Measurements from ENCODE around the gene LRRC25. TPM values are rescaled to one million over a fixed set of nuclear protein-coding genes. Genes with fewer than 3 reads are reported as not detected.

The LRRC25 gene
- total RNA-seq: 0.07 TPM in 2 replicates

DNA sequence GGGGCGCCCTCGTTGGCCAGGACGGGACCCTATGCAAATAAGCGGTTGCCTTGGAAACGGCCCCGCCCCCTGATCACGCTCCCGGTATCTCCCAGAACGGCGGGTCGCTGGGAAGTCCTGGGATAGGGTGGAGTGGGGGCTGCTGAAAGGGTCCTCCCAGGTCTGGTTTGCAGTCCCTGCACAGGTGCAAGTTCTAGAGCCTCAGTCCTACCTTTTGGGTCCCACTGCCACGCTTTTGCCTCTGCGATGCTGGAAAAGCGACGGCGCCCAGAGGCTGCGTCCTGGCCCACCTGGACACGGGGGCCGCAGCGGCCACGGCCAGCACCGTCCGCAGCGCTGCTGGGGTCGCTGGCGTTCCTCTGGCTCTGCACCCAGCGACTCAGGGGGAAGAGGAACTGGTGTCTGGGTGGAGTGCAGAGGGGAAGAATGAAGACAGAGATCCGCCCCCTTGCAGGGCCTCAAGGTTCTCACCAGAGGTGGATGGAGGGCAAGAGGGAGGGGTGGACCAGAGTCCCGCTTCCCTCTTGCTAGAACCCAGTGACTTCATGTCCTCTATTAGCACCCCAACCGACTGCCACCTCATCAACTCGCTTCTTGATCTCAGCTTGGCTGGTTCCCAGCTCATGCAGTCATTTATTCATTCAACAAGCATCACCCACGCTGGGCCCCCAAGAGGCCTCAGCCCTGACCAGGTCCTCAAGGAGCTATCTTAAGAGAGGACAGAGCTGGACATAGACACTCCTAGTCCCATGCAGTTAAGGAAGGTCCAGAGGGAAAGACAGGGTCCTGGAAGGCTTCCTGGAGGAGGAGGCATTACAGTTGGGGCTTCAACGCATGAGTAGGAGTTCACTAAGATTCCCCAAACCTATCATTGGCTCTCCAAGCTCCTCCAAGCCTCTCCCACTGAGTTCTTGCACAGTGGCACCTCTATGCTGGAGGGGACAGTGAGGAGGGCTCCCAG is at the start of gene LRRC25:
Gene LRRC25, minus strand, starts transcription at position 381 of the 961 bp plus-strand sequence. CDS start 659 bp downstream, outside the sequence.

GRCh38 chr19:18437491-18438330 is 40.3 kb upstream of the LRRC25 start, which contains the start of gene ISYNA1:
TSS of gene ISYNA1 (minus strand) at chr19:18438133. CDS start at chr19:18437979, 154 bp downstream.

GRCh38 chr19:18419195-18419698 is 21.8 kb upstream of the LRRC25 start, which contains the start of gene SSBP4:
TSS of gene SSBP4 (plus strand) at chr19:18419398. CDS start at chr19:18419649, 251 bp downstream.

GRCh38 chr19:18385675-18386542 is 11.5 kb downstream of the LRRC25 start, which contains the start of gene GDF15:
TSS of gene GDF15 (plus strand) at chr19:18386158. CDS start at chr19:18386190, 32 bp downstream.

Other genes with a start within 250 kb of the LRRC25 start
- gene PIK3R2, start 244.5 kb downstream of the LRRC25 start, total RNA-seq: 32.0 and 55.7 TPM in 2 replicates
- 21.5 and 30.6 TPM in 2 replicates for gene IFI30, start 223.8 kb downstream of the LRRC25 start, total RNA-seq
- gene MPV17L2, start 204.4 kb downstream of the LRRC25 start, total RNA-seq: 4.4 and 7.6 TPM in 2 replicates
- gene RAB3A, start 193.6 kb downstream of the LRRC25 start, total RNA-seq: 8.6 and 10.4 TPM in 2 replicates
- gene PDE4C, start 171.2 kb downstream of the LRRC25 start, total RNA-seq: 4.5 and 21.3 TPM in 2 replicates
- gene IQCN, start 123.2 kb downstream of the LRRC25 start, total RNA-seq: 0.33 and 1.1 TPM in 2 replicates
- gene JUND, start 116.0 kb downstream of the LRRC25 start, total RNA-seq: 146 and 216 TPM in 2 replicates
- 85.4 and 90.5 TPM in 2 replicates for gene LSM4, start 74.5 kb downstream of the LRRC25 start, total RNA-seq
- gene PGPEP1, start 57.0 kb downstream of the LRRC25 start, total RNA-seq: 53.4 and 53.7 TPM in 2 replicates
- gene GDF15, start 11.5 kb downstream of the LRRC25 start, total RNA-seq: 78.5 and 124 TPM in 2 replicates
- 50.0 and 70.0 TPM in 2 replicates for gene SSBP4, start 21.8 kb upstream of the LRRC25 start, total RNA-seq
- 16.9 and 63.8 TPM in 2 replicates for gene ISYNA1, start 40.5 kb upstream of the LRRC25 start, total RNA-seq
- gene ELL, start 124.4 kb upstream of the LRRC25 start, total RNA-seq: 15.2 and 15.3 TPM in 2 replicates
- gene FKBP8, start 146.0 kb upstream of the LRRC25 start, total RNA-seq: 299 and 304 TPM in 2 replicates
- gene KXD1, start 160.2 kb upstream of the LRRC25 start, total RNA-seq: 70.5 and 81.7 TPM in 2 replicates
- 599 and 748 TPM in 2 replicates for gene UBA52, start 174.2 kb upstream of the LRRC25 start, total RNA-seq
- gene REX1BD, start 191.2 kb upstream of the LRRC25 start, total RNA-seq: 32.8 and 34.7 TPM in 2 replicates
- gene CRLF1, start 209.2 kb upstream of the LRRC25 start, total RNA-seq: 68.1 and 189 TPM in 2 replicates
- 4.1 and 6.5 TPM in 2 replicates for gene TMEM59L, start 215.2 kb upstream of the LRRC25 start, total RNA-seq
- gene KLHL26, start 239.4 kb upstream of the LRRC25 start, total RNA-seq: 13.8 and 14.5 TPM in 2 replicates